Measurements from ENCODE around the gene STOX2.

- no peak for TF ChIP-seq CREB5 (CRISPR knock-in tag; IDR thresholded peaks at IDR 0.05; ENCODE audit: low read depth)
- TF ChIP-seq ZNF70 (CRISPR knock-in tag; IDR thresholded peaks at IDR 0.05), result no peak
- no peak for TF ChIP-seq POU6F1 (CRISPR knock-in tag; IDR thresholded peaks at IDR 0.05; ENCODE audit: borderline replicate concordance, low read depth)
- no peak for TF ChIP-seq ZFP30 (CRISPR knock-in tag; IDR thresholded peaks at IDR 0.05)
- no peak for TF ChIP-seq BACH2 (CRISPR knock-in tag; IDR thresholded peaks at IDR 0.05; ENCODE audit: borderline replicate concordance)
- TF ChIP-seq ZNF565 (CRISPR knock-in tag; conservative IDR thresholded peaks at IDR 0.05; ENCODE audit: low read depth), result no peak
- TF ChIP-seq OSR1 (CRISPR knock-in tag; IDR thresholded peaks at IDR 0.05), result no peak
- TF ChIP-seq PPARA (CRISPR knock-in tag; IDR thresholded peaks at IDR 0.05; ENCODE audit: borderline replicate concordance), result no peak
- TF ChIP-seq PATZ1 (CRISPR knock-in tag; IDR thresholded peaks at IDR 0.05; ENCODE audit: borderline replicate concordance), result no peak
- TF ChIP-seq RARB (CRISPR knock-in tag; IDR thresholded peaks at IDR 0.05), result no peak
These were observed 84.8 kb downstream of the STOX2 start for GRCh38 chr4:183989931-183990330.

Data from SK-N-SH treated with all-trans-retinoic acid at 6 μM for 48 hours (cell line).